ENCODE data around the gene IL1RAP.

The IL1RAP gene

GRCh38 chr3:190646996-190647395 is 133.1 kb downstream of the IL1RAP start:
- Histone ChIP-seq H3F3A (ENCODE audit: insufficient read depth) (no peaks in the 10 kb centered on the region), H3K79me2 (ENCODE audit: insufficient read depth, low read length) (no peaks in the 10 kb centered on the region), H4K20me1 (ENCODE audit: low read depth, low read length) (no peaks in the 10 kb centered on the region), H3K9ac (ENCODE audit: low read length) (no peak overlapping the region), H3K9me2 (replicated peaks; ENCODE audit: insufficient read depth, low read length) (no peaks in the 10 kb centered on the region), H3K9me3 (ENCODE audit: insufficient read depth, low read length) (no peaks in the 10 kb centered on the region), H2AFZ (ENCODE audit: low read depth, low read length, severe bottlenecking) (no peak overlapping the region), H3K27ac (ENCODE audit: low read depth, low read length) (no peak overlapping the region), H3K4me2 (ENCODE audit: low read depth, low read length, poor library complexity, severe bottlenecking) (no peak overlapping the region), H3K36me3 (ENCODE audit: low read length) (no peaks in the 10 kb centered on the region), H3K4me3 (ENCODE audit: insufficient read depth, low read length, poor library complexity, severe bottlenecking) (no peak overlapping the region), H3K27me3 (ENCODE audit: low read length) (no peaks in the 10 kb centered on the region)
- no peak for TF ChIP-seq EZH2phosphoT487 (conservative IDR thresholded peaks at IDR 0.05; ENCODE audit: low read length)
- TF ChIP-seq CTCF (IDR thresholded peaks at IDR 0.05; ENCODE audit: insufficient read depth, low read length, poor library complexity, severe bottlenecking), result no peak

- no peaks in the 10 kb centered on the region for H3K9me3 ChIP-seq (ENCODE audit: insufficient read depth, low read length)
- H4K20me1 ChIP-seq (ENCODE audit: low read depth, low read length), result no peaks in the 10 kb centered on the region
- H3K9me2 ChIP-seq (replicated peaks; ENCODE audit: insufficient read depth, low read length), result no peaks in the 10 kb centered on the region
- no peak overlapping the region for H3K9ac ChIP-seq (ENCODE audit: low read length)
- no peak overlapping the region for H3K4me2 ChIP-seq (ENCODE audit: low read depth, low read length, poor library complexity, severe bottlenecking)
- no peaks in the 10 kb centered on the region for H3F3A ChIP-seq (ENCODE audit: insufficient read depth)
- no peak overlapping the region for H3K27ac ChIP-seq (ENCODE audit: low read depth, low read length)
- H3K4me3 ChIP-seq (ENCODE audit: insufficient read depth, low read length, poor library complexity, severe bottlenecking), result no peak overlapping the region
- H3K36me3 ChIP-seq (ENCODE audit: low read length), result no peaks in the 10 kb centered on the region
- H3K27me3 ChIP-seq (ENCODE audit: low read length), result no peaks in the 10 kb centered on the region
- no peak overlapping the region for H2AFZ ChIP-seq (ENCODE audit: low read depth, low read length, severe bottlenecking)
- H3K79me2 ChIP-seq (ENCODE audit: insufficient read depth, low read length), result no peaks in the 10 kb centered on the region
- TF ChIP-seq EZH2phosphoT487 (conservative IDR thresholded peaks at IDR 0.05; ENCODE audit: low read length), result no peak
- no peak for TF ChIP-seq CTCF (IDR thresholded peaks at IDR 0.05; ENCODE audit: insufficient read depth, low read length, poor library complexity, severe bottlenecking)
Measured at GRCh38 chr3:190655933-190656332, 142.0 kb downstream of the IL1RAP start.

- Histone ChIP-seq H2AFZ (ENCODE audit: low read depth, low read length, severe bottlenecking) (no peak overlapping the region), H3F3A (ENCODE audit: insufficient read depth) (no peaks in the 10 kb centered on the region), H3K9me3 (ENCODE audit: insufficient read depth, low read length) (no peaks in the 10 kb centered on the region), H3K27me3 (ENCODE audit: low read length) (no peaks in the 10 kb centered on the region), H4K20me1 (ENCODE audit: low read depth, low read length) (no peaks in the 10 kb centered on the region), H3K4me2 (ENCODE audit: low read depth, low read length, poor library complexity, severe bottlenecking) (no peak overlapping the region), H3K9ac (ENCODE audit: low read length) (no peak overlapping the region), H3K79me2 (ENCODE audit: insufficient read depth, low read length) (no peaks in the 10 kb centered on the region), H3K36me3 (ENCODE audit: low read length) (no peaks in the 10 kb centered on the region), H3K9me2 (replicated peaks; ENCODE audit: insufficient read depth, low read length) (no peaks in the 10 kb centered on the region), H3K27ac (ENCODE audit: low read depth, low read length) (no peak overlapping the region), H3K4me3 (ENCODE audit: insufficient read depth, low read length, poor library complexity, severe bottlenecking) (no peak overlapping the region)
- no peak for TF ChIP-seq CTCF (IDR thresholded peaks at IDR 0.05; ENCODE audit: insufficient read depth, low read length, poor library complexity, severe bottlenecking)
- no peak for TF ChIP-seq EZH2phosphoT487 (conservative IDR thresholded peaks at IDR 0.05; ENCODE audit: low read length)
Measured at GRCh38 chr3:190658106-190658505, 144.2 kb downstream of the IL1RAP start.
